MM.1S (cell line): Measurements from ENCODE around the gene MBTPS1.

ENCODE experiments used
- CTCF ChIP-seq: fragments of 300-600 bp; sonication (generic); IDR thresholded peaks from 2 replicates; pipeline ENCODE4 v1.5.1; 2016; ENCODE audit warnings: antibody characterized with exemption, low read length, mixed read lengths
- EZH2 ChIP-seq: fragments of 300-600 bp; sonication (generic); optimal IDR thresholded peaks from 2 replicates; pipeline ENCODE3; 2017; ENCODE audit warnings: low read depth, mild to moderate bottlenecking, antibody characterized with exemption, low read length, mixed read lengths
- EZH2phosphoT487 ChIP-seq: fragments of 300-600 bp; sonication (generic); IDR thresholded peaks from 2 replicates; pipeline ENCODE4 v1.6.1; 2018; ENCODE audit warnings: antibody characterized with exemption, low read length

- no peak for TF ChIP-seq CTCF
- no peak for TF ChIP-seq EZH2
- TF ChIP-seq EZH2phosphoT487, result no peak
These were observed 78.3 kb downstream of the MBTPS1 start for GRCh38 chr16:84038469-84038868.
